Endometrial microvascular endothelial cells (primary cell): Measurements from ENCODE around the gene CLCF1. TPM values are rescaled to one million over a fixed set of nuclear protein-coding genes. Genes with fewer than 3 reads are reported as not detected.
"Not testable (repeated sequence)": the region's sequence is repeated elsewhere in the genome, so short reads cannot be mapped to it uniquely, and the experiment has no call there.

Experiments
- in situ Hi-C: cut with HindIII; loops from 2 replicates; pipeline ENCODE4 v1.10.0; 2017; ENCODE audit warnings: low sequenced_read_pairs, low pct_unique_long_range_greater_than_20kb; ENCODE audit errors: inconsistent ontology term
- total RNA-seq: library from RNA; depleted of rRNA; stranded (reverse); fragments of >200 nt; gene quantifications from one replicate; pipeline ENCODE4 v1.2.3, GENCODE V29; 2015; ENCODE audit errors: inconsistent ontology term

Gene CLCF1
- total RNA-seq, 1 donor from 2014 or later, result 2.2 TPM

DNA sequence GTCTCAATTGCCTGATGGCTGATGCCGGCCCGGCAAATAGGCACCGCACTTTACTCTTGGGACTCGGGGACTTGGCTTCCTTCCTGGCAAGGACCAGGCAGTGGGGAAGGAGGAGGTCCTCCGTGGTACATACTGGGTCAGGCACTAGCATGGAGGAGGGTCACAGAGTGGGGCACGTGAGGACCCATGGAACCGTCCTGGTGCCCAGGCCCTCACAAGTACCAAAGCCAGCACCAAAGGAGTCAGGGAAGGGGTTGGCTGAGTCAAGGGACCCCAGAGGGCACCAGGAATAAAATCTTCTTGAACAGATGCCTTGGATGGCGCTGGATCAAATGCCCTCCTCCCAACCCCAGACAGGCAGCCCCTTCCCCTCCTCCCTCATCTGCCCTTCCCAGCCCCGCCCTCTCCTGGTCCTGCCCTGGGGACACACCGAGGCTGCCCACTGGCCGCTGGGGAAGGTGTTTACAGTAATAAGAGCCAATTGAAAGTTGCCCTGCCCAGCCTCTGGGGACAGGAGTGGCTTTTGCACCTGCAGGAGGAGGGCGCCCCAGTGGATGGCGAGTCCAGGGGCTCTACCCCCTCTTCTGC is 36.5 kb upstream of the CLCF1 start:
- in situ Hi-C loops, result no loop called here

- in situ Hi-C loops, result no loop called here
These were observed 35.9 kb upstream of the CLCF1 start for GRCh38 chr11:67409261-67409666.

- in situ Hi-C loops, result no loop called here
These were observed 35.2 kb upstream of the CLCF1 start for GRCh38 chr11:67408437-67409200.

GRCh38 chr11:67407688-67408163 is 34.3 kb upstream of the CLCF1 start:
- in situ Hi-C loops, result no loop called here

- in situ Hi-C loops, result no loop called here
These were observed 33.7 kb upstream of the CLCF1 start for GRCh38 chr11:67406969-67407687.

GRCh38 chr11:67406420-67406968 is 33.1 kb upstream of the CLCF1 start:
- in situ Hi-C loops, result no loop called here

- in situ Hi-C loops, result no loop called here
These were observed 32.4 kb upstream of the CLCF1 start for GRCh38 chr11:67405688-67406339.

- in situ Hi-C loops, result no loop called here
These were observed 31.8 kb upstream of the CLCF1 start for GRCh38 chr11:67405196-67405567.

DNA sequence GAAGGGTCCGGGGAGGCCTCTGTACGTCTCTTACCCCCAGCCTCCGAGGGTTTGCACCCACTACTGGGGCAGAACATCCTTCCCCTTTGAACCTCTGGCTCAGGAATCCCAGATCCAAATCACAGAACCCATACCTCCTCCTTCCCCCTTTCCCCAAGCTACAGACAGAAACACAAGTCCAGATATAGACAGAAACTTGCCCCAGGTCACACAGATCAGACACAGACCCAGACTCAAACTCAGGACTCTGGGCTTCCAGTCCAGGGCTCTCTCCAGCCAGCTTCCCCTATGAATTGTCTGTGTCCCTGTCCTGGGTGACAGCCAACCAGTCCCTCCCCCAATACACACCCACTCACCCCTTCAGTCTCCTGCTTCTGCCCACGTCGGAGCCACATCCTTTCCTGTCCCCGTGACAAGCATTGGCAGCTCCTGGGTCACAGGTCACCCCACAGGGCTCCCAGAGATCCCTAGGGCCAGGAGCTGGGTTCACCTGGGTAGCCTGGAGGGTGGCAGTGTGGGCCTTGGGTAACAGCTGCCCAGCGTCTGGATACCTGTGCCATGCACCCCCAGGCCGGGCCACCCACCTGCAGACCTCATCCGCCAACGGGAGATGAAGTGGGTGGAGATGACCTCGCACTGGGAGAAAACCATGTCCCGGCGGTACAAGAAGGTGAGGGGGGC is 31.3 kb upstream of the CLCF1 start:
- in situ Hi-C loops, result no loop called here

GRCh38 chr11:67403085-67403484 is 29.7 kb upstream of the CLCF1 start:
- in situ Hi-C loops, result not testable (repeated sequence)

GRCh38 chr11:67402192-67402839 is 28.9 kb upstream of the CLCF1 start:
- in situ Hi-C loops, result not testable (repeated sequence)

DNA sequence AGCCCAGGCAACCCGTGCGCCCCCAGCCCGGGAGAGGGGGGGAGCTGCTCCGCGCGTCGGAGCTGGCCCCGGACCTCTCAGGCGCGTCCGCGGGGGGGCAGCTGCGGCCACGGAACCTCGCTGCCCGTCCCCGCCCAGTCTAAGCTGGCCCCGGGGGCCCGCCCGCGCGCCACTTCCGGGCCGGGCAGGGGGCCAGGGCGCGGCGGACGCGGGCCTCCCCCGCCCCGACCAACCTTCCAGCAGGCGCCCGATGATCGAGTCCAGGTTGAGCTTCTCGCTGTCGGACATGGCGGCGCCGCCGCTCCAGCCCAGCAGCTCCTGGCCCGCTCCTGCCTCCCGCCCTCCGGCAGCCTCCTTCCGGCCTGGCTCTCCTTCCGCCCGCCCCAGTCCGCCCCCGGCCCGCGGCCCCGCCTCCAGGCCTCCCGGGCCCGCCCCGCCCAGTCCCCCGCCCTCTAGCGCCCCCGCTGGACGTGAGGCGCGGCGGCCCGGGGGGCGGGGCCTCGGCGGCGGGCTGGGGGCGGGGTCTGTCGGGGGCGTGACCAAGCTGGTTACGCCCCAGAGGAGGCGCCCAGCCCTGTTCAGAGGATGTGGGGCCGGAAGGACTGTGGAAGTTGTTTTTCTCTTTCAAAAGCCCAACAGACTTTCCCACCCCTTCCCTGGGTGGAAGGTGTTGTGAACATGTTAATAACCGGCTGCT is 28.2 kb upstream of the CLCF1 start, which contains the start of gene PPP1CA:
Gene PPP1CA (minus strand): TSS at position 364 of the 697 bp plus-strand sequence. CDS start 76 bp downstream, at position 288.
- in situ Hi-C loops, result no loop called here

- in situ Hi-C loops, result no loop called here
These were observed 27.6 kb upstream of the CLCF1 start for GRCh38 chr11:67400942-67401494.

GRCh38 chr11:67400251-67400941 is 27.0 kb upstream of the CLCF1 start:
- in situ Hi-C loops, result no loop called here

- in situ Hi-C loops, result no loop called here
These were observed 25.5 kb upstream of the CLCF1 start for GRCh38 chr11:67398661-67399563.
